H1 (cell line): ENCODE results near the gene PGAP3. TPM values are rescaled to one million over a fixed set of nuclear protein-coding genes. Genes with fewer than 3 reads are reported as not detected.

Experiments
- CTCF ChIA-PET: fragments of 300-600 bp; sonication (Branson Sonifier 250); formaldehyde crosslinking; loops from one replicate; lab custom pipeline; 2021; ENCODE audit not compliant: partially characterized antibody; lab: Charles Lee
- POLR2A ChIA-PET: fragments of 300-600 bp; sonication (Branson Sonifier 250); formaldehyde crosslinking; loops from one replicate; lab custom pipeline; 2021; ENCODE audit warnings: inconsistent platforms; ENCODE audit not compliant: partially characterized antibody; lab: Charles Lee
- DNase-seq, 2 experiments: peaks; one replicate each; pipeline versions ENCODE4 v3.0.0 to v3.0.0-alpha.2; 2010 to 2022; ENCODE audit warnings: low spot score in 2 of 2, low read depth in 1 of 2, mixed read lengths in 1 of 2
- FAIRE-seq: peaks from 2 replicates; lab custom pipeline; 2011; peaks lifted over from hg19 to GRCh38; lab: Jason Lieb, UNC
- H2AFZ ChIP-seq: 2 replicates; pipeline ENCODE4 v1.8.1; 2012; ENCODE audit warnings: low read length, inconsistent platforms
- H2AK5ac ChIP-seq: 2 replicates; pipeline ENCODE4 v1.6.1; 2013; ENCODE audit warnings: low read depth, low read length
- H2BK120ac ChIP-seq: replicated peaks from 2 replicates; pipeline ENCODE3; 2013; ENCODE audit warnings: low read depth, low read length, inconsistent platforms
- H2BK12ac ChIP-seq: 2 replicates; pipeline ENCODE4 v1.6.1; 2013; ENCODE audit warnings: low read depth, low read length
- H2BK15ac ChIP-seq: 2 replicates; pipeline ENCODE4 v1.6.1; 2013; ENCODE audit warnings: low read length
- H2BK20ac ChIP-seq: 2 replicates; pipeline ENCODE4 v1.6.1; 2013; ENCODE audit warnings: low read length
- H2BK5ac ChIP-seq: 2 replicates; pipeline ENCODE4 v1.6.1; 2013; ENCODE audit warnings: low read depth, low read length
- H3K14ac ChIP-seq: 2 replicates; pipeline ENCODE4 v1.6.1; 2013; ENCODE audit warnings: inconsistent platforms; ENCODE audit not compliant: insufficient read length
- H3K18ac ChIP-seq: 2 replicates; pipeline ENCODE4 v1.6.1; 2013; ENCODE audit warnings: low read length; ENCODE audit errors: extremely low read depth
- H3K23ac ChIP-seq: 2 replicates; pipeline ENCODE4 v1.6.1; 2013; ENCODE audit warnings: inconsistent platforms; ENCODE audit not compliant: insufficient read length
- H3K23me2 ChIP-seq: 2 replicates; pipeline ENCODE4 v1.6.1; 2013; ENCODE audit warnings: low read depth, low read length
- H3K27ac ChIP-seq: 2 replicates; pipeline ENCODE4 v1.6.1; 2011; ENCODE audit warnings: low read depth, low read length, inconsistent platforms
- H3K27me3 ChIP-seq, 4 experiments: replicated peaks in 1 of 4; 1 replicate in 1 of 4; 2 replicates in 3 of 4; pipeline versions ENCODE4 v1.6.1 to v1.8.1; 2011 to 2013; ENCODE audit warnings: low read length in 3 of 4, mild to moderate bottlenecking in 3 of 4, inconsistent platforms in 2 of 4, mixed read lengths in 2 of 4, moderate library complexity in 1 of 4; ENCODE audit not compliant: control insufficient read depth in 3 of 4, insufficient read depth in 3 of 4; ENCODE audit errors: extremely low read depth in 1 of 4
- H3K36me3 ChIP-seq, 4 experiments: 2 replicates each; pipeline versions ENCODE4 v1.6.1 to v1.8.1; 2011 to 2013; ENCODE audit warnings: mild to moderate bottlenecking in 4 of 4, low read length in 3 of 4, moderate library complexity in 2 of 4, control low read depth in 1 of 4, inconsistent platforms in 1 of 4; ENCODE audit not compliant: insufficient read depth in 4 of 4, control insufficient read depth in 2 of 4
- H3K4ac ChIP-seq: replicated peaks from 2 replicates; pipeline ENCODE3; 2013; ENCODE audit warnings: low read length, low read depth, mixed read lengths, inconsistent platforms; ENCODE audit not compliant: insufficient read length
- H3K4me1 ChIP-seq, 4 experiments: replicated peaks in 1 of 4; 1 replicate in 1 of 4; 2 replicates in 3 of 4; pipeline versions ENCODE4 v1.6.1 to v1.8.1; 2011 to 2013; ENCODE audit warnings: low read length in 3 of 4, inconsistent platforms in 2 of 4, mixed read lengths in 1 of 4; ENCODE audit not compliant: insufficient read depth in 4 of 4, control insufficient read depth in 3 of 4
- H3K4me2 ChIP-seq, 2 experiments: 2 replicates each; pipeline versions ENCODE4 v1.6.1 to v1.8.1; 2011 to 2013; ENCODE audit warnings: low read depth in 2 of 2, low read length in 2 of 2, control low read depth in 1 of 2, inconsistent platforms in 1 of 2, mild to moderate bottlenecking in 1 of 2; ENCODE audit not compliant: insufficient read depth in 1 of 2
- H3K4me3 ChIP-seq, 4 experiments: fragments of 200-600, 300-600 bp in 1 of 4; sonication (generic), shearing (Covaris generic), sonication (Bioruptor Twin) in 1 of 4; 2 replicates each; pipeline versions ENCODE4 v1.5.1 to v1.8.1; 2011 to 2016; ENCODE audit warnings: low read length in 4 of 4, low read depth in 3 of 4, control low read depth in 2 of 4, inconsistent platforms in 2 of 4, mild to moderate bottlenecking in 2 of 4, mixed read lengths in 1 of 4, moderate library complexity in 1 of 4; ENCODE audit not compliant: insufficient read depth in 2 of 4; ENCODE audit errors: extremely low read depth in 1 of 4
- H3K56ac ChIP-seq: replicated peaks from 2 replicates; pipeline ENCODE3; 2013; ENCODE audit warnings: low read depth, mild to moderate bottlenecking, mixed read lengths, low read length, inconsistent platforms; ENCODE audit not compliant: insufficient read length
- H3K79me1 ChIP-seq: 2 replicates; pipeline ENCODE4 v1.6.1; 2013; ENCODE audit warnings: low read depth, low read length, control low read depth
- H3K79me2 ChIP-seq, 2 experiments: 2 replicates each; pipeline versions ENCODE4 v1.6.1 to v1.8.1; 2012 to 2013; ENCODE audit warnings: low read length in 2 of 2, mild to moderate bottlenecking in 2 of 2, inconsistent platforms in 1 of 2; ENCODE audit not compliant: insufficient read depth in 2 of 2, control insufficient read depth in 1 of 2
- H3K9ac ChIP-seq, 4 experiments: replicated peaks in 1 of 4; 1 replicate in 1 of 4; 2 replicates in 3 of 4; pipeline versions ENCODE4 v1.6.1 to v1.8.1; 2011 to 2013; ENCODE audit warnings: low read depth in 3 of 4, low read length in 3 of 4, control low read depth in 2 of 4, mild to moderate bottlenecking in 2 of 4, moderate library complexity in 2 of 4, inconsistent platforms in 1 of 4; ENCODE audit errors: extremely low read depth in 1 of 4
- H3K9me3 ChIP-seq, 2 experiments: 2 replicates each; pipeline versions ENCODE4 v1.6.1 to v1.8.1; 2012 to 2013; ENCODE audit warnings: mild to moderate bottlenecking in 2 of 2, moderate library complexity in 2 of 2, control low read depth in 1 of 2, inconsistent platforms in 1 of 2, low read depth in 1 of 2, low read length in 1 of 2, mixed read lengths in 1 of 2; ENCODE audit not compliant: insufficient read depth in 2 of 2
- H4K20me1 ChIP-seq, 2 experiments: replicated peaks in 1 of 2; 2 replicates each; pipeline versions ENCODE3 to v1.8.1; 2011 to 2013; ENCODE audit warnings: inconsistent platforms in 2 of 2, low read length in 2 of 2, mild to moderate bottlenecking in 1 of 2; ENCODE audit not compliant: insufficient read depth in 2 of 2, control insufficient read depth in 1 of 2
- H4K5ac ChIP-seq: 2 replicates; pipeline ENCODE4 v1.6.1; 2013; ENCODE audit warnings: low read length, low read depth, mixed read lengths, inconsistent platforms; ENCODE audit not compliant: insufficient read length
- H4K8ac ChIP-seq: 2 replicates; pipeline ENCODE4 v1.8.0; 2013; ENCODE audit warnings: mild to moderate bottlenecking, moderate library complexity, low read length, inconsistent platforms; ENCODE audit not compliant: insufficient read depth; ENCODE audit errors: extremely low read depth
- H4K91ac ChIP-seq: replicated peaks from 2 replicates; pipeline ENCODE3; 2013; ENCODE audit warnings: low read length, mixed read lengths, inconsistent platforms; ENCODE audit not compliant: insufficient read length
- ASH2L ChIP-seq: fragments of 200-600, 300-600 bp; sonication (generic); IDR thresholded peaks from one replicate; pipeline ENCODE4 v1.7.1; 2017; ENCODE audit warnings: low read length
- BCL11A ChIP-seq, 2 experiments: IDR thresholded peaks; one replicate each; pipeline ENCODE4 v1.6.1; 2011; ENCODE audit warnings: low read depth in 2 of 2, low read length in 2 of 2, mild to moderate bottlenecking in 2 of 2
- TAF1 ChIP-seq: IDR thresholded peaks from 2 replicates; pipeline ENCODE4 v1.6.1; 2011; ENCODE audit warnings: mild to moderate bottlenecking, low read depth, low read length
- WGBS, 2 experiments: shearing (Covaris generic) in 1 of 2; methylation state at CpG; one replicate each; pipeline versions ENCODE4 v1.1.6 to v1.1.7; 2013 to 2015; ENCODE audit warnings: low lambda C conversion rate in 2 of 2, mixed read lengths in 2 of 2, inconsistent platforms in 1 of 2, low coverage in 1 of 2, missing lambda C conversion rate in 1 of 2; ENCODE audit not compliant: insufficient replicate concordance in 2 of 2, insufficient coverage in 1 of 2, insufficient read length in 1 of 2; ENCODE audit errors: extremely low coverage in 1 of 2, missing lambda C conversion rate in 1 of 2; 5-methylcytosine and 5-hydroxymethylcytosine counted together
- polyA plus RNA-seq, 7 experiments: library from polyadenylated mRNA; depleted of rRNA in 3 of 7; stranded (reverse) in 5 of 7; unstranded in 2 of 7; fragments of >200 nt in 5 of 7; fragments of 200-250 nt in 2 of 7; gene quantifications; 1 replicate in 5 of 7; 2 replicates in 1 of 7; 4 replicates in 1 of 7; pipeline versions ENCODE4 v1.2.1 to v1.2.3, GENCODE V29; 2011 to 2013; ENCODE audit warnings: missing spikeins in 2 of 7, mixed read lengths in 2 of 7
- total RNA-seq: library from RNA; stranded (reverse); fragmentation: NEBNext Ultra II Directional; extraction: Animal tissue kit (Norgen Biotek cat#: 25700); gene quantifications from 2 replicates; pipeline ENCODE4 v1.2.1, GENCODE V29; 2021
- TF ChIP-seq, protein P1 (sequence below): IDR thresholded peaks from 2 replicates; pipeline ENCODE4 v1.6.1; 2012; ENCODE audit warnings: inconsistent platforms

The PGAP3 gene
- total and polyA plus RNA-seq, 2 of the 8 experiments (the other 6 are each of a cell fraction or from before 2014, with no cell fraction given) = 21.0 to 30.7 TPM

DNA sequence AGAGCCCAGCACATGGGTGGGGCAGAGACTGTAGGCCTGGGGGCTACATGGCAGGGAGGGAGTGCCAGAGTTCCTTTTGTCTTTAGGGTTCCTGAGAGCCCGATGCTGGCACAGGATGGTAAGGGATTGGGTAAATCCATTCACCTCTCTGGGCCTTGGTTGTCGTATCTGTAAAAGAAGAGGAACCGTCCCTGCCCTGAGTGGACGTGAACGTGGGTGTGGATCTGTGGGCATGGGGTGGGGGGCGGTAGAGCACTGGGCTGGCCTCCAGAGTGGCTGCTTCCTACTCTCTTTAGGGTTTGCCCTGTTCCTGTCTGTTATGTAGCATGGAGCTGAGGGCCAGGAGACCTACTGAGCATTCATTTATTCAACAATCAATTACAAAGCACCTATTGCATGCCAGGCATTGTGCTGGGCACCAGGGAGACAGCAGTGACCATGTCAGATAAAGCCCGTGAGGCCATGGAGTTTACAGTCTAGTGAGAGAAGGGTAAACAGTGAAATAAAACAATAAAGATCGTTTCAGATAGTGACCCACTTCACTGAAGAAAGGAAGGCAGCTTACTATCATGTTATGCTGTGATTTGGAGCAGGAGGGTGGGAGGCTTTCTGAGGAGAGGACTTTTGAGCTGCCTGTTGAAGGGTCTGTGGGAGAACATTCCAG lies 35.8 kb downstream of the PGAP3 start:
- DNase-seq = no peak
- H4K8ac ChIP-seq = no peak overlapping the region; the same call in 1 of the 2 replicates
- no peak overlapping the region for H2AFZ ChIP-seq
- peak overlapping the region; percentile 59; the same call in 1 of the 2 replicates for H3K27ac ChIP-seq
- H3K79me1 ChIP-seq = peaks cover 2% of the 10 kb centered on the region; the same call in 1 of the 2 replicates
- H3K23me2 ChIP-seq = no peaks in the 10 kb centered on the region; the same call in 1 of the 2 replicates
- peak overlapping the region; percentile 36 for H3K18ac ChIP-seq
- FAIRE-seq = no peak
- 74% methylated on average over 8 of the region's 8 CpGs; no CpG with 5 or more reads in 1 of the 2 experiments for WGBS, 2 experiments
- POLR2A ChIA-PET = interaction anchor here (1.0 to 5.2 kb wide), 9 partner anchors 12 to 48 kb away, joined by 3 to 28 read pairs (median 5); partner anchors contain the start of genes ERBB2 and TCAP
- CTCF ChIA-PET = interaction anchor here (1.0 to 49.2 kb wide), 5 partner anchors 11 to 104 kb away, joined by 4 to 1885 read pairs (median 133); partner anchors contain the start of genes ERBB2, MIEN1, PGAP3 and PNMT
- no peak overlapping the region for H3K23ac ChIP-seq
- H2BK20ac ChIP-seq = 0 out of 2 replicates have a peak overlapping the region, but pooled peaks have one; percentile 73
- H3K4me1 ChIP-seq = peaks cover 5 to 23% (median 19%) of the 10 kb centered on the region in 4 experiments
- H3K4me3 ChIP-seq = no peak overlapping the region
- peaks cover 0 to 9% of the 10 kb centered on the region in 2 experiments; a peak in 1 of 4 replicates for H3K79me2 ChIP-seq
- H3K14ac ChIP-seq = no peak overlapping the region
- H3K56ac ChIP-seq = no peak overlapping the region
- no peaks in the 10 kb centered on the region for H3K36me3 ChIP-seq
- H3K9ac ChIP-seq = no peak overlapping the region
- H4K91ac ChIP-seq = peak overlapping the region; percentile 71
- H4K5ac ChIP-seq = no peak overlapping the region
- no peaks in the 10 kb centered on the region for H3K27me3 ChIP-seq
- peak overlapping the region; percentile 47; the same call in 1 of the 2 replicates for H2AK5ac ChIP-seq
- H4K20me1 ChIP-seq = peaks cover 1 to 2% of the 10 kb centered on the region in 2 experiments
- no peaks in the 10 kb centered on the region for H3K9me3 ChIP-seq
- H2BK120ac ChIP-seq = peak overlapping the region; percentile 16
- H3K4me2 ChIP-seq = peak overlapping the region; percentile 14 to 45; a peak in 1 of 4 replicates
- no peak overlapping the region; the same call in 1 of the 2 replicates for H2BK15ac ChIP-seq
- no peak overlapping the region for H3K4ac ChIP-seq
- peak overlapping the region; percentile 68; the same call in 1 of the 2 replicates for H2BK5ac ChIP-seq
- H2BK12ac ChIP-seq = peak overlapping the region; percentile 64; the same call in 1 of the 2 replicates
- TF ChIP-seq, protein P1, sequence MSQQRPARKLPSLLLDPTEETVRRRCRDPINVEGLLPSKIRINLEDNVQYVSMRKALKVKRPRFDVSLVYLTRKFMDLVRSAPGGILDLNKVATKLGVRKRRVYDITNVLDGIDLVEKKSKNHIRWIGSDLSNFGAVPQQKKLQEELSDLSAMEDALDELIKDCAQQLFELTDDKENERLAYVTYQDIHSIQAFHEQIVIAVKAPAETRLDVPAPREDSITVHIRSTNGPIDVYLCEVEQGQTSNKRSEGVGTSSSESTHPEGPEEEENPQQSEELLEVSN = no peak
- TF ChIP-seq BCL11A (IDR thresholded peaks at IDR 0.05; ENCODE audit: low read depth in 2 of 2, low read length in 2 of 2) = no peak
- TF ChIP-seq TAF1 = no peak
- TF ChIP-seq ASH2L = no peak
